IPS DF 6.9 (cell line): ENCODE measurements around the gene TMEM143.
"Not testable (repeated sequence)": the region's sequence is repeated elsewhere in the genome, so short reads cannot be mapped to it uniquely, and the experiment has no call there.

Experiments
- DNase-seq: peaks from one replicate; pipeline ENCODE4 v3.0.0-alpha.2; 2013; ENCODE audit warnings: low read depth, low spot score
- H3K27ac ChIP-seq: one replicate; pipeline ENCODE4 v1.5.1; 2013; ENCODE audit warnings: low read length, control low read depth
- H3K27me3 ChIP-seq: 2 replicates; pipeline ENCODE4 v1.6.1; 2013; ENCODE audit warnings: mild to moderate bottlenecking, low read length; ENCODE audit not compliant: control insufficient read depth, insufficient read depth
- H3K36me3 ChIP-seq: 2 replicates; pipeline ENCODE4 v1.6.1; 2013; ENCODE audit warnings: low read length; ENCODE audit not compliant: control insufficient read depth, insufficient read depth
- H3K4me1 ChIP-seq: 2 replicates; pipeline ENCODE4 v1.6.1; 2013; ENCODE audit warnings: low read length; ENCODE audit not compliant: control insufficient read depth, insufficient read depth
- H3K4me3 ChIP-seq: 2 replicates; pipeline ENCODE4 v1.5.1; 2013; ENCODE audit warnings: mild to moderate bottlenecking, low read length
- H3K9me3 ChIP-seq: 2 replicates; pipeline ENCODE4 v1.6.1; 2013; ENCODE audit warnings: low read length, inconsistent platforms; ENCODE audit not compliant: control insufficient read depth, insufficient read depth
- WGBS: extraction: QIAGEN DNeasy Blood & Tissue Kit; methylation state at CpG from one replicate; pipeline ENCODE4 v1.1.7; 2013; ENCODE audit warnings: mixed read lengths, missing lambda C conversion rate; ENCODE audit not compliant: insufficient read length, insufficient coverage; 5-methylcytosine and 5-hydroxymethylcytosine counted together

TMEM143 gene

GRCh38 chr19:48292798-48293197 is 70.9 kb downstream of the TMEM143 start:
- no CpG with 5 or more reads among the region's 4 CpGs for WGBS
- H3K9me3 ChIP-seq = no peaks in the 10 kb centered on the region
- H3K4me1 ChIP-seq = peaks cover 6% of the 10 kb centered on the region; the same call in 1 of the 2 replicates
- no peak overlapping the region for H3K27ac ChIP-seq
- H3K4me3 ChIP-seq = no peak overlapping the region
- no peak for DNase-seq
- H3K27me3 ChIP-seq = no peaks in the 10 kb centered on the region
- no peaks in the 10 kb centered on the region for H3K36me3 ChIP-seq

GRCh38 chr19:48291489-48291815 is 72.3 kb downstream of the TMEM143 start:
- not testable (repeated sequence) for H3K27ac ChIP-seq, DNase-seq, H3K36me3 ChIP-seq, H3K4me3 ChIP-seq, H3K9me3 ChIP-seq, H3K4me1 ChIP-seq, H3K27me3 ChIP-seq
- WGBS = no CpG with 5 or more reads among the region's 11 CpGs

- no peaks in the 10 kb centered on the region for H3K9me3 ChIP-seq
- peak overlapping the region; percentile 9; the same call in 1 of the 2 replicates for H3K4me3 ChIP-seq
- H3K4me1 ChIP-seq = peaks cover 2% of the 10 kb centered on the region; the same call in 1 of the 2 replicates
- WGBS = no CpG with 5 or more reads among the region's 45 CpGs
- H3K27me3 ChIP-seq = no peaks in the 10 kb centered on the region
- DNase-seq = peak; percentile 63
- no peak overlapping the region for H3K27ac ChIP-seq
- peaks cover 4% of the 10 kb centered on the region; the same call in 1 of the 2 replicates for H3K36me3 ChIP-seq
Measured at GRCh38 chr19:48290771-48291488, 72.8 kb downstream of the TMEM143 start.

- Histone ChIP-seq H3K27me3 (no peaks in the 10 kb centered on the region), H3K4me3 (no peak overlapping the region; the same call in 1 of the 2 replicates), H3K9me3 (no peaks in the 10 kb centered on the region), H3K36me3 (peaks cover 9% of the 10 kb centered on the region; the same call in 1 of the 2 replicates), H3K4me1 (peaks cover 2% of the 10 kb centered on the region; the same call in 1 of the 2 replicates), H3K27ac (no peak overlapping the region)
- peak; percentile 54 for DNase-seq
- WGBS = no CpG with 5 or more reads among the region's 10 CpGs
Measured at GRCh38 chr19:48290401-48290770, 73.4 kb downstream of the TMEM143 start.

GRCh38 chr19:48287748-48288147 is 76.0 kb downstream of the TMEM143 start:
- no peak overlapping the region for H3K4me3 ChIP-seq
- no CpG with 5 or more reads among the region's 3 CpGs for WGBS
- H3K4me1 ChIP-seq = peaks cover 2% of the 10 kb centered on the region; the same call in 1 of the 2 replicates
- H3K9me3 ChIP-seq = no peaks in the 10 kb centered on the region
- peaks cover 21% of the 10 kb centered on the region for H3K36me3 ChIP-seq
- no peak overlapping the region for H3K27ac ChIP-seq
- no peak for DNase-seq
- H3K27me3 ChIP-seq = no peaks in the 10 kb centered on the region

GRCh38 chr19:48284896-48285295 is 78.8 kb downstream of the TMEM143 start:
- Histone ChIP-seq H3K27ac (no peak overlapping the region), H3K36me3 (peaks cover 29% of the 10 kb centered on the region), H3K4me1 (no peaks in the 10 kb centered on the region), H3K4me3 (no peak overlapping the region), H3K9me3 (no peaks in the 10 kb centered on the region), H3K27me3 (no peaks in the 10 kb centered on the region; the same call in 1 of the 2 replicates)
- DNase-seq = no peak
- WGBS = no CpG with 5 or more reads among the region's 4 CpGs

GRCh38 chr19:48283908-48284307 is 79.8 kb downstream of the TMEM143 start:
- WGBS = no CpG with 5 or more reads among the region's 7 CpGs
- DNase-seq = no peak
- H3K9me3 ChIP-seq = no peaks in the 10 kb centered on the region
- no peaks in the 10 kb centered on the region for H3K4me1 ChIP-seq
- peaks cover 33% of the 10 kb centered on the region for H3K36me3 ChIP-seq
- H3K4me3 ChIP-seq = no peak overlapping the region
- H3K27ac ChIP-seq = no peak overlapping the region
- no peaks in the 10 kb centered on the region; the same call in 1 of the 2 replicates for H3K27me3 ChIP-seq
